HG02571 (cell line): ENCODE results near the gene SAMD5.

Source experiments
- ATAC-seq: cut with Tn5 transposase; IDR thresholded peaks from one replicate; pipeline ENCODE4 v1.9.1; 2021; ENCODE audit warnings: mild to moderate bottlenecking, moderate library complexity; ENCODE audit not compliant: unreplicated experiment

Gene SAMD5

DNA sequence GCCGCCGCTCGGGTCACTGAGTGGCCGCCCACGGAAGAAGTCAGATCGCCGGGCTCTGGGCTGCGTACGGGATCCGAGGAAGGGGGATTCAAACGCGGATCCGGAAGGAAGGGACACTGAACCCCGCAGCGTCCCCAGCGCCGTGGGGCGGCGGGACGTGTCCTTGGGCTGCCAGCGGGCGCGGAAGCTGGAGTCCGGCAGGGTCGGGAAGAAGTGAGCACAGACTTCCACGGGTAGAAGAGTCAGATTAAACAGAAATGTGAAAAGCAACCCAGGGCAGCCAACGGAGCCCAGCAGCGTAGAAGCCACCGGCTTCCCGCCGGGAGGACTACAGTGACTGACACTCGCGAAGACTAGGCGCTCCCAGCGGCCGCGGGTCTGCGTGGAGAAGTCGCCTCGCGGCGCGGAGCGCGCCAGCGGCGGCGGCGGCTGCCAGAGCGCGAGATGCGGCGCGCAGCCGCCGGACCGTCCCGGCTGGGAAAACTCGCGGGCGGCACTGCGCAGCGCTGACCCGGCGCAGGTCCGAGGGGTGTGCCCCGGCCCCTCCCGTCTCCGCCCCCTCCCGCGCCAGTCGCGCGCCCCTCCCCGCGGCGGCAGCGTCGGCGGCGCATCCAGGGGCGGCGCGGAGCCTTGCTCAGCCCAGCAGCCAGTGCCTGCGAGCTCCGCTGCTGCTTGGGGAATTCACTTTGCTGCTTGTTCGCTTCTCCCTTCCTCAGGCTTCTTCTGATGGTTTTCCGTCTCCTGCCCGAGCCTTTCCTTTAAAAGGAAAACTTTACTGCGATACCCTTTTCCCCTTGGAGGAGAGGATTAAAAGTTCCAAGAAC lies at the start of gene SAMD5:
TSS of gene SAMD5 (plus strand) at position 649 of the 824 bp plus-strand sequence. CDS start 239 bp downstream, outside the sequence.
- ATAC-seq, result no peak

DNA sequence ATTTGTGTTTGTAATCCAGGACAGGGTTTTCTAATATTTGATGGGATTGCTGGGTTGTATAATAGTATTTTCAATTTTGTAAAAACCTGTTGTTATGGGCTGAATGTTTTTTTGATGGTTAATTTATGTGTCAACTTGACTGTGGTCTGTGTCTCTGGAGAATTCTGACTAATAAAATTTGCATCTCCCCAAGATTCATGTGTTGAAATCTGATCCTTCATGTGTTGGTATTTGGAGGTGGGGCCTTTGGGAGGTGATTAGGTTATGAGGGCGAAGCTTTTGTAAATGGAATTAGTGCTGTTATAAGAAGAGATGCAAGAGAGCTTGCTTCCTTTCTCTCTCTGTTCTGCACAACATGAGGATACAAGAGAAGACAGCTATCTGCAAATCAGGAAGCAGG lies 48.7 kb upstream of the SAMD5 start:
- no peak for ATAC-seq

DNA sequence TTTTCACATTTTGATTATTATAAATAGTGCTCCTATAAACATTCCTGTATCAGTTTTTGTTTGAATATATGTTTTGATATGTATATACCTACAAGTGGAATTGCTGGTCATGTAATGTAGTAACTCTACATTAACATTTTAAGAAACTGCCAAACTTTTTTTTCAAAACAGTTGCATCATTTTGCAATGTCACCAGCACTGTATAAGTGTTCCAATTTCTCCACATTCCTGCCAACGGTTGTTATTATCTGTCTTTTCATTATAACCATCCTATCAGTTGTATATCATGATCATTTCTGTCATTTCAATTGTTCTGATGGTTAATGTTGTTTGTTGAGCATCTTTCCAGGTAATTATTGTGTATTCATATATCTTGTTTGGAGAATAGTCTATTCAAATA lies 44.8 kb upstream of the SAMD5 start:
- ATAC-seq, result no peak

DNA sequence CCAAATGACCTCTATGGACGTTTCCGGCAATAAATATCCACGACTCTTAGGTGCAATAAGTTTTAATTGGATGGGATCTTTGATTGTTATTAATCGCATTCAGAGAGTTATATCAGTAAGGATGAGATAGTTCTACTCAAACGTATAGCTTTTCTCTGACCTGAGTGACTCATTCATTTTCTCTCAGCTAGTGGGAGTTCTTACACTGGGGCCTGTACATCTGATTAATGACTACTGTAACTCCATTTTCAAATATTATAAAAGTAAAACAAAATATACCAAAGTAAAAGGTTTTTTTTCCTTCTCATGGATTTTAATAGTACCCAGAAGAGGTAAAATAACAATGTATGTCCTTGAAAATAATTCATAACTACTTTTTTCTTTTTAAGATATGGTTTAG lies 41.1 kb upstream of the SAMD5 start:
- no peak for ATAC-seq

DNA sequence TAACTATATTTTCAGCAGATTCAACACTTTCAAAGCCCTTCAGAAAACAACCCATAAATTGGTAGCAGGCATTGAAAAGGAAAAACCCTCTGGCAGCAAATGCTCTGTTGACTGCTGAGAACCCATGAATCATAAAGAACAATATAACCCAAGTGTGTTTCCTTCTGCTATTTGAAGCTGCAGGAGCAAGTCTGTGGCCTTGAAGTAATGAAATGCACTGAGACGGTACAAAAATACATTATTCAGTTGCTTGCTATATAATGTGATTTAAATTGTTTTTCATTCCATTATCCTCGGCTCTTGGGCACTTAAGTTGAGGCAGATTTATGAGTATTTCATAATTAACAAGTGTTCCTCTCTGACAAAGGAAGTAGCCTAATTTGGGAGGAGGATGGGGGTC lies 40.6 kb upstream of the SAMD5 start:
- no peak for ATAC-seq

DNA sequence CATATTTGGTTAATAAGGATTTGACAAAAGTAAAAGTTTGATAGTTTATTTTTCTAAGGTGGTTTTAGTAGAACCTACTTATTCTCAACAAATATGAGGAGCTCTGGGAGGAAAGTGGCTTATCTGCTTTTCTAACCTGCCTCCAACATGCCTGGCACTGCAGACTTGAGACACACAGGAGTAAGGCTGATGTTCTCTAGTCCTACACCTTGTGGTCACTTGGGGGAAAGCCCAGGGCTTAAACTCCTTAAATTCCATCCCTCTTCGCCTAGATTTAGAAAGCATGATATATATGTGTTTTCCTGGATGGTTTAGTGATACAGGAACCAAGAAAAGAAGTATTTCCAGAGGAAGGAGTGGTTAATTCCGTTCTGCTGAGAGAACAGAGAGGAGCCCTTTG lies 39.9 kb upstream of the SAMD5 start:
- ATAC-seq, result no peak

DNA sequence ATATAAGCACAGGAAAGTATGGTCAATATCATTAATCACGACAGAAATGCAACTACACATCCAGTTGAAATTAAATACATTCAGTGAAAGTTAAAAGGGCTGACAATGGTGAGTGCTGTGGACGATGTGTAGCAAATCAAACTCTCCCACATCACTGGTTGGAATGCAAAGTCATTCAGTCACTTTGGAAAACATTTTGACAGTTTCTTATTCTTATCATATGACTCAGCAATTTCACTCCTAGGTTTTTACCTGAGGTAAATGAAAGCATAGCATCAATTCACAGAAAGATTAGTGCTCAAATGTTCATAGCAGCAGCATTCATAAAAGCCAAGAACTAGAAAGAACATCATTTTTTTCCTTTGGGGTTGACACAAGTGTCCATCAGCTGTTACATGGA lies 28.6 kb upstream of the SAMD5 start:
- ATAC-seq, result no peak

DNA sequence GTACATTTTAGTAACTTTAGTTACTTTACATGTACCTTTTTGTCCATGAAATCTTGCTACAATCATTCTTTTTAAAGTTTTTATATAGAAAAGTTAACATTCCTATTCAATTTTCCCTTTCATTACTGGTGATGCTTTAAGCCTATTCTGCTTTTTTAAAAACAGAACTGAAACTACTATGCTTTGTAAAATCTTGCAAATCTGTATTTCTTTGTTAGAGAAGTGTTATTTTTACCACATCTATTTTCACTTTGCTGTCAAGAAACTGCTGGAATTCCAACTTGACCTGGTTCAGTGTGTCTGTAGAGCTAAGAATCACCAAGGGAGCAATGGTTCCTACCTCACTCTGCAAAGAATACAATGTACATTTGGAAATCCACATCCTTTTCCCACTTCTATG lies 21.8 kb upstream of the SAMD5 start:
- ATAC-seq, result no peak

DNA sequence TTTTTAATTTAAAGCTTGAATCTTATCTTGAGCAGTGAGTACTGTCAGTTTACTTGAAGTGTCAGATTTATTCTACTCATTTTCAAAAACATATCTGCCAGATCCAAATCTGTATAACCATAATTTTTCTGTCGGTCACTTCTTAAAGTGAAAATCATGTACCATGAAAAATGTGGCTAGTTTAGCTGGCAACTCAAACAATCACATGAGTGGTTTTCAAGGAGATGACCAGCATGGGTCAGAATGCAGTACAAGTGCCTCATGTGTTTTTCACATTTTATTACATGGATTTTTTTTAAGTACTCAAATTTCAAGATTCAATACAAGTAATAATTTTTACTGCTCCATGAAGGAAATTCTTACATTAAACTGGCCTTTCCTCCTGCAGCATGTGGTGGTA lies 11.0 kb upstream of the SAMD5 start:
- ATAC-seq, result no peak

DNA sequence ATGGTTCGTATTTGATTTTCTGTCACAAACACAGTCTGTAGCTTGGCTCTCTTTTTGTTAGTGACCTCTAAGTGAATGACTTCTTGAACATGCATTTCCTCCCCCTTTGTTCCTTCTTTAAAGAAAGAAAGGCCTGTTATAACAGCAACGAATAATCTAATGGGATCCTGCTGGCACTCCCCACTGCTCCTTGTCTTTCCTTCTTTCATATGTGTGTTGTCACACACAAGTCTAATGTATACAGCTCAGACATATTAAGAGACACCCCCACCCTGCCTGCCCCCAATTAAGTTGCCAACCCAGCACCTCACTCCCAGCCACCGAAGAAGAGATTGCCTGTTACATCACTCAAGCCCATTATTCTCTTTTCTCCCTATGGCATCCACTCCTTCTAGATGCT lies 4.9 kb upstream of the SAMD5 start:
- no peak for ATAC-seq

DNA sequence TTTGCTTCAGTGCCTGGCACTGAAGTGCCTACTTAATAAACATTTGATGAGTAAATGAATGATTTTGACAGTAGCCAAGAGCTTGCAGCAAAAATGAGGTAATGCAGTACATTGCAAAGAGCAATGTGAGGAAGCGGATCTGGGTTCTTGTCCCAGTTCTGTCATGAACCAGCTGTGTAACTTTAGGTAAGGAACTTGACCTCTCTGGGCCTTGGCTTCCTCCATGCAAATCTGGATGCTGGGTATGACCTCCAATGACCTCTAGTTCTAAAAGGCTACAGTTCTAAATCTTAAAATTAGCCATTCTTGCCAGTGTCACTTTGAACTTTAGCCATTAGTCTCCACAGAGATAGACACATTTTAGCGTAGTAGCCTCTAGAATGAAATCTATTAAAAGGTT lies 3.6 kb upstream of the SAMD5 start:
- ATAC-seq, result no peak

DNA sequence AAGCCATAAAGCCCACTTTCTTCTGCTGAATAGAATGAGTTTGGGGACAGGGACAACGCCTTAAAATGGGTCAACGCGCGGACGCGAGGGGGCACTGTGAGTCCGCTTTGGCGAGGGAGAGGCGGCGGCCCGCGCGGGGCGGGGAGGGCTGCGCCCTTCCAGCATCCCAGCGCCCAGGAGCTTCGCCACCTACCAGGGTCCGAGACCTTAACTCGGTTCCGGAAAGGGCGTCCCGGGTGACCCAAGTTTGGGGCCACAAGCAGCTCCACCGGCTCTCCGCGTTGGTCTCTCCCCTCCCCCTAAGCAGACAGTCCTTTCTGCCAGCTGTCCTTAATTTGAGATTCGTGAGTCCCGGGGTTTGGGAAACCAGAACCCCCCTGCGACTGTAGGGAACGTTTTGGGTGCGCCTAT lies 1.8 kb upstream of the SAMD5 start:
- no peak for ATAC-seq

DNA sequence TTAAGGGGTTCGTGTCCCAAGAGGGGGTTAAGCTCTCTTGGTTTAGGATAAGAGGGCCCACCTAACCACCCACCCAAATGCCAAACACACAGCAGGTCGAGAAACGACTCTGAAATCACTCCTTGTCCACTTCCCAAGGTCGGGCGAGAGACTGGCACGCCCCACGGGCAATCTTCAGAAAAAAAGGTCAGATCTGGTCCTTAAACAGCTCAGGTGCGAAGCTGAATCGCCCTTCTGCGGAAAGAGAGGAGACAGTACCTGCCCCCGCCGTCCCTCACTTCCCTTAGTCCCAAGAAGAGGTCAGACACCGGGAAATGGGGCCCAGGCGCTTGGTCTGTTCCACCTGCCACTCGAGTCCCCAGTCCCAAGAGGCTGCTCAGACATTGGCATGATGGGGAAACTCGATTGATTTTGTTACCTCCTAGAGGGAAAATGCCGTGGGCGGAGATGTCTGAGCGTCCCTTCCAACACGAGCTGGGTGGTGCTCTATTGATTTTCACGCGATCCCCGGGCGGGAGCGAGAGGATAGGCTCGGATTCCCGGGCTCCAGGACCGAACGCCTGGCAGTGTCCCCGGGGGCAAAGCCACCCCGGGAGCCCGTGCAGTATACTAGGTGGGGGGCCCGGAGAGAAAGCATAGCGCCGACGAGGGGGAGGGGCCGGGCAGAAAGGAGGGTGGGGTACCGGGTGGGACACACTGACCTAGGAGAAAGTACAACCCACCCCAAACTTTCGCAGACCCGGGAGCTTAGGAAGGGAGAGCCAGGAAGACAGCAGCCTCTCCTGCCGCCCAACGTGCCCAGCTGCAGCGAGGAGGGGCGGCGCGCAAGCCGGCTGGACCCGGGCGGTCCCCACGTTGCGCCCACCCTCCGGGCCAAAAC lies 1.1 kb upstream of the SAMD5 start:
- no peak for ATAC-seq

DNA sequence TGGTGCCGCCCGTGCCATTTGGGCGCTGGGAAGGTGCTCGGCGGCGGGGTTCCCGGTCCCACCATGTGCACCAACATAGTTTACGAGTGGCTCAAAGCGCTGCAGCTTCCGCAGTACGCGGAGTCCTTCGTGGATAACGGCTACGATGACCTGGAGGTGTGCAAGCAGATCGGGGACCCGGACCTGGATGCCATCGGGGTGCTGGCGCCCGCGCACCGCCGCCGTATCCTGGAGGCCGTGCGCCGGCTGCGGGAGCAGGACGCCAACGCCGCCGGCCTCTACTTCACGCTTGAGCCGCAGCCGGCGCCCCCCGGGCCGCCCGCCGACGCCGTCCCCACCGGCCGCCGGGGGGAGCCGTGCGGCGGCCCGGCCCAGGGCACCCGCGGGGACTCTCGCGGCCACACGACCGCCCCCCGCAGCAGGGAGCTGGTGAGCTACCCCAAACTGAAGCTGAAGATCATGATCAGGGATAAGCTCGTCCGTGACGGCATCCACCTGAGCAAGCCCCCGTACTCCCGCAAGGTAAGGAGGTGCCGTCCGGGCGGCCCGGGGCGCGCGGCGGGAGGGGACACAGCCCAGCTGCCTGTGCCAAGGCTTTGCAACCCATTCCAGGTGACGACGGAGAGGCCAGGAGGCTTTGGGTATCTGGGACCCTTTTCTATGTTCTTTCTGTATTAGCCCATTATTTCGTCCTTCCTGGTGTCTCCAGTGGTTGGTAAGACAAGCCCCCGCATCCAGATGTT lies 547 bp downstream of the SAMD5 start:
- ATAC-seq, result no peak

DNA sequence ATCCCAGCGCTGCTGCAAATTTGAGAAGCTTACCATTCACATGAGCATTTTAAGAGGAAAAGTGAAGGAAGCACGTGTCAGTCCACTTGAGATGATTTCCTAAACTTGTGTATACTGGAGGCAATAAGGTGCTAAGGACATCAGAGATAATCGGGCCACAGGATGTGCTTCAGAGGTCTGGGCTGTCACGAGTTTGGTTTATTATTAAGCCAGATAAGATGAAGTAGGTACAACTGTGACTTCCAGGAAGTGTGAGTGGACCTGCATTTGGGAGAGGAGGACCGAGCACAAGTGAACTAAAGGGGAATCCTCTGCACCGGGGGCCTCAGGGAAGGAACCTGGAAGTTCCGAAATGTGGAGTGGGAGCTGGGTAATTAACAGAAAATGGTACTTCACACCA lies 1.4 kb downstream of the SAMD5 start:
- ATAC-seq, result no peak

DNA sequence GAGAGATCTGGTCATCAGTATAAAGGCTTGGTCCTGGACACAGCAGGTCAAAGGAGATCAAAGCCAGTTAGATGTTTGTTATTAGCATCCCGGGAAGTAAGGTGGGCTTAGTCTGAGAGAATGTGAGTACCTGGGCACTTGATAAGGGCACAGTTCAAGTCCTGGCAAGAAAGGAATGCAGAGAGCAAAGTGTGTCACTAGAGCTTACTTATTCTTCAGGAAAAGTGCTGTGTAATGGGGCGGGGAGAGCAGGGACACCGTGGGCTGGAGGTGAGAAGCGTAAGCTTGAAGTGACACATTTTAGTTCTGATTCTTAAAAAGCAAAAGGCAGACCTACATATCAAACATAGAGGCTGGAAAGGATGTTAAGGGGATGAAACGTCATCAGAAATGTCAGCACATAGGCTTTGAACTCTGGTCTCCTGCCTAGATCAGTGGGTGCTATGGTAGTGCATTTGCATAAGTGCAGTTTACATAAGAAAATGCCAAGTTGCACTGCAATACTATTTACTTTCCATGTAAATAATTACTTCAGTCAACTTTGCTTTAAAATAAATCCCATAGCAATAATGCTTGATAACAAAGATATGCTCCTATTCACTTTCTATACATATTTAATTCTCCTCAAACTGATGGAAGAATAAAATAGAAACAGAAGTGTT lies 2.6 kb downstream of the SAMD5 start:
- ATAC-seq, result no peak

DNA sequence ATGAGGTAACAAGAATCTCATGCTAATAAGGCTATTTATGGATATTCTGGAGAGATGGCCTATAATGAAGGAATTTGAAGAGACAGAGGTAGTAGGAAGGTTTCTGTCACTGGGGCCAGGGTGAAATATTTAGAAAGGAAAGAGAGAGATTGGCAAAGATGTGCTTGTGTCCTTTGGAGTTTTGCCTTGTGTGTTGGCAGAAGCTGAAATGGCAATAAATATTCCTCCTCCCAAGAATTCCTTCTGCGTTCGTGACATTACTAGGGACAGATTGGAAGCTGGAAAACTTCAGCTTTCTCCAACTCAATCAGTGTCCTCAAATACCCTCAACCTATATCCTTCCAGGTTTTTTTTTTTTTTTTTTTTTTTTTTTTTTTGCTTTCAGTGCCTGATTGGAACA lies 6.3 kb downstream of the SAMD5 start:
- no peak for ATAC-seq

DNA sequence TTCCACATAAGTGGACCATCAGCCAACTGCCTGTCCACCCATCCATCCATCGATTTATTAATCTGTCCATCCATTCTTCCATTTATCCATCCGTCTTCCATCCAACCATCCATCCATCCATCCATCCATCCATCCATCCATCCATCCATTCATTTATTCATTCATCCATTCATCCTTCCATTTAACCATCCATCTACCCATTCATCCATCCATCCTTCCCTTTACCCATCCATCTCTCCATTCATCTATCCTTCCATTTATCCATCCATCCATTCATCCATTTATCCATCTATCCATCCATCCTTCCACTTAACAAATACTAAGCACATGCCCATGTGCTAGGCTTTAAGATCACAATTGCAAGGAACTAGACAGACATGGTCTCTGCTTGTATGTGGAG lies 6.8 kb downstream of the SAMD5 start:
- no peak for ATAC-seq

DNA sequence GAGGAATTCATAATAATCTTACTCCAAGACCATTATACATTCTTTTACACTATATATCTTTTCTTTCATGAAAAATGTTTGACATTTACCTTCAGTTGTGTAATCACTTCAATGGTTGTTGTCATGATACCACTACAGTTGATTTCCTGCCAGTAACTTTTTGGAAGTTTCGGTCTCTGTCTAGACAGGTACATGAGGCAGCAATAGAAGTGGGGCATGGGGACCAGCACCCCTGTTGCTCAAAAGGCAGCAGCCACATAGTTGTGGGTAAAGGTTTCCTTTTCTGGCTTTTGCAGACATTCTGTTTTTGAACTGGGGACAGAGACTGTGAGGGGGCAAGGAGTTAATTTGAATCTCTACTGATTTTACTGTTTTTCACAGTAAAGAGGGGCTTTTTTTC lies 14.1 kb downstream of the SAMD5 start:
- no peak for ATAC-seq

DNA sequence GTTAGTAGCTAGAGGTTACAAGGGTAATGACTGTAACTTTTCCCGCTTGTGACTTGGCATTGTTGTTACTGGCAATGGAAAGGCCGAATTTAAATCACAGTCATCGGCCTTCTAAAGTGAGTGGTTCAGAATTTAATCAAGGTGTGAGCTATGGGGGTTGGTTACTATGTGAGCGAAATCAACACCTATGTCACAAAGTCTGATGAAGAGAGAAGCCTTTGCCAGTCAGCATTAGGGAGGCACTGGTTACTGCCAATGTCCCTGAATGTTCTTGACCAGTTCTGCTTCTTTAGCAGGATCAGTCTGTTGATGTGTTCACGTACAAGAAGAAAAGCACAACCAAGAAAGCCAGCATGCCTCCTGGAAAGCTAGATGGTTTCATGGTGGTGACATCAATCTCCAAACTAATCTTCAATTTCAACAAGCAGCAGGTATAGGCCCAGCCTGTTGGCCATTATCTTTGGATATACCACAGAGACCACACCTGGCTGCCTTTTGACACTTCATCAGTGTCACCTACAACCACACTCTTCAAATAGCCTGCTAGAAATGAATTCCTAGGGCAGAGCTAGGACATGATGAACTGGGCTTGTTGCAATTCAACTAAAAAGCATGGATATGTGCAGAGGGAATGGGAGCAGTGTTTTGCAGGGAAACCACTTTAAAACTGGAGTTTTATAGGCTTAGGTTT lies 17.2 kb downstream of the SAMD5 start:
- no peak for ATAC-seq
